CD4-positive, alpha-beta T cell treated with Interleukin-6 at 100 ng/mL for 8 hours (primary cell): Measurements from ENCODE around the gene PARVG.

Source experiments
- DNase-seq: peaks from one replicate; pipeline ENCODE4 v3.0.0-alpha.2; 2020; ENCODE audit warnings: mixed read lengths, low spot score

The PARVG gene

DNA sequence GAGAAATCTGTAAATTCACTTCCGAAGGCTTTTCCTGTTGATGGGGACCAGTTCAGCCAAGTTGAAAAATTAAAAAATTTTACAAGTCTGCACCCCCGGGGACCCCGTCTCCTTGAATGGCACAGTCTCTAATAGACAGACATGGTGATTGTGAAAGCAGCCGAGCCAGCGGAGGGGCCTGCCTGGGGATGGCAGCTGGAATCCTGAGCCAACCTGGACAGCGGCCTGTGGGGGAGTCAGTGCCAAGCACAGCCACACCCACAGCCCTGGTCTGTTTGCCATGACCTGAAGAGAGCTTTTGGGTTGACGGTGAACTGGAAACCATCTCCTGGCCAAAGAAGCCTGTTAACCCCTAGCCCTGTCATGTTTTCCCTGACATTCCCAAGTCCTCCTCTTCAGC lies 64.7 kb downstream of the PARVG start:
- DNase-seq = no peak

- no peak for DNase-seq
Observed at GRCh38 chr22:44245867-44246266, 65.1 kb downstream of the PARVG start.

- DNase-seq = no peak
Observed at GRCh38 chr22:44246615-44247326, 66.0 kb downstream of the PARVG start.

- no peak for DNase-seq
Observed at GRCh38 chr22:44247346-44247745, 66.6 kb downstream of the PARVG start.

GRCh38 chr22:44247923-44248892 lies 67.5 kb downstream of the PARVG start:
- DNase-seq = no peak

- DNase-seq = no peak
Observed at GRCh38 chr22:44248926-44249325, 68.2 kb downstream of the PARVG start.

DNA sequence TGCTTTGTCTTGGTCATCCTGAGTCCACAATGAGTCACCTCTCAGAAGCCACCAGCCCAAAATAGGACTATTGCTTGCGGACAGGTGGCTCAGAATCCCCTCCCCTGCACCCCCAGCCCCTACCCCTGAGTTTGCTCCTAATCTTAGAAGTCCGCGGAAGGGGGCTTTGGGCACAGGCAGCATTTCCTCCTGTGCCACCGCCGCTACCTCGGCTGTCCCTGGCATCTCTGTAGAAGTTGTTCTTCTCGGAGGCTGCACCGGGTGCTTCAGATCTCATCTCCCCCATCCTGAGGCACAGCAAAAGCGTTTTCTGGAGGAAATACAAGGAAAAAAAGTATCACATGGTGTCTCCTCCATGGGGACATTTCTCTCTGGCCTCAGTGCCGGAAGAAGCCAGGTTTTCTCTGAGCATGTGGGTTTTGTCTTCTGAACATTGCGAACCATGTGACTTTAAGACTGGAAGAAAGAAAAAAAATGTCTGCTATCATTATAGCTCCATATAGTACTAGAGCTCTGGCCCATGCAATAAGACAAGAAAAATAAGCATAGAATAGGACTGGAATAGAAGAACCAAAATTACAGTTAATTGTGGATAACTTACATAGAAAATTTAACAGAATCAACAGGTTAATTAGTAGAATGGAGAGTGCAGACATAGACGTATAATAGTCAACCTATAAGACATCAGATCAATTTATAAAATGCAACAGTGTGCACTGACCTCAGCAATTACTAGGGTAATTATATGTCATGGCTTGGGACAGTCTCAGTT lies 68.8 kb downstream of the PARVG start:
- no peak for DNase-seq

- no peak for DNase-seq
Observed at GRCh38 chr22:44254811-44255210, 74.1 kb downstream of the PARVG start.

DNA sequence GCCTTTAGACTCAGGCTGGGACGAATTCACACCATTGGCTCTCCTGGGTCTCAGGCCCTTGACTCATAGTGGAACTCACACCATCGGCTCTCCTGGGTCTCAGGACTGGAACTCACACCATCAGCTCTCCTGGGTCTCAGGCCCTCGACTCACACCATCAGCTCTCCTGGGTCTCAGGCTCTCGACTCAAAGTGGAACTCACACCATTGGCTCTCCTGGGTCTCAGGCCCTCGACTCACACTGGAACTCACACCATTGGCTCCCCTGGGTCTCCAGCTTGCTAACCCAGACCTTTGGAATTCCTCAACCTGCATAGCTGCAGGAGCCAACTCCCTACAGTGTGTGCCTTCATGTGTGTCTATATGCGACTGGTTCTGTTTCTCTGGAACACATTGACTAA lies 75.4 kb downstream of the PARVG start:
- DNase-seq = no peak

DNA sequence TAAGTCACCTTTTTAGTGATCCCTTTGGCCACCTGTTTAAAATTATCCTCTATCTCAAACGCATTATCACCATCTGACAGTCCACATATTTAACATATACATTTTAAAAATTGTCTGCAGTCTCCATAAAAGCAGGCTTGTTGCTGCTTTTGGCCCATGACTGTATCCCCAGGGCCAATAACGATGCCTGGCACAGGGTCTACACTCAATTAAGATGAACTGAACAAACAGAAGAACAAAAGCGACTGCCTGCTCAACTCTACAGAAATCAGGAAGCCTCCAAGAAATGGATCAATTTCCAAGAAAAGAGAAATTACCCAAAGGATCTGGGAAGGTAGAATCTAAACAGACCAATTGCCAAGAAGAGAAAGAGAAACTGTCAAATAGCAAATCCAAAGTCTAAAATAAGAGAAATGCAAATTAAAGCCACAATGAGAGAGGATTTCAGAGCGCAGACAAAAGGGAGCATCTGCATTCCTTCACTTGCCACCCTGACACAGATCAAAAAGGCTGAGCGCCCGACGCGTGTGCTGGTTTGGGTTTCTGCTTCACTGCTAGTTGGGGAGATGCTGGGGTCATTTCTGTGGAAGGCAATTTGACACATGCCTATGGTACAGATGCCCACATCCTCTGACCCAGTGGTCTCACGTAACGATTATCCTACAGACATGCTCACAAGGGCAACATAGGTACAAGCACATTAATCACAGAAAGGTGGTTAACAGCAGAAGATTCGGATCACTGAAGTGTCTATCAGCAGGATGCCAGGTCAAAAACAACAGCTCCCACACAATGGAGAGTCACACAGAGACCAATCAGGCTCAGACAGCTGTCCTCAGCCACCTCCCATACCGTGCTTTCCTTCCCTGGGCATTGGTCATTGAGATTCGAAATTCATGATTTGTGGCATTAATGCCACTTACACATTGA lies 76.1 kb downstream of the PARVG start:
- DNase-seq = no peak
